Osteoblast (primary cell): ENCODE data around the gene PLA2G4B. TPM values are rescaled to one million over a fixed set of nuclear protein-coding genes. Genes with fewer than 3 reads are reported as not detected.

ENCODE experiments used
- DNase-seq: peaks from one replicate; pipeline ENCODE4 v3.0.0; 2011; ENCODE audit warnings: low spot score, mixed read lengths; ENCODE audit not compliant: insufficient read length; ENCODE audit errors: missing footprints
- H2AFZ ChIP-seq: 2 replicates; pipeline ENCODE4 v1.6.0; 2011; ENCODE audit warnings: mild to moderate bottlenecking, low read length
- H3K27ac ChIP-seq: 2 replicates; pipeline ENCODE4 v1.5.1; 2011; ENCODE audit warnings: mild to moderate bottlenecking, low read depth, low read length, moderate library complexity
- H3K27me3 ChIP-seq: 2 replicates; pipeline ENCODE4 v1.6.0; 2012; ENCODE audit warnings: mild to moderate bottlenecking, control low read depth, inconsistent platforms, low read length, moderate library complexity; ENCODE audit not compliant: insufficient read depth
- H3K36me3 ChIP-seq: 2 replicates; pipeline ENCODE4 v1.5.1; 2011; ENCODE audit warnings: mild to moderate bottlenecking, low read length, control low read depth, moderate library complexity; ENCODE audit not compliant: insufficient read depth
- H3K4me1 ChIP-seq: 2 replicates; pipeline ENCODE4 v1.5.1; 2011; ENCODE audit warnings: mild to moderate bottlenecking, low read length, control low read depth, moderate library complexity; ENCODE audit not compliant: insufficient read depth
- H3K4me2 ChIP-seq: 2 replicates; pipeline ENCODE4 v1.6.0; 2011; ENCODE audit warnings: mild to moderate bottlenecking, low read length; ENCODE audit not compliant: insufficient read depth
- H3K4me3 ChIP-seq: fragments of 200-600 bp; sonication (generic); 3 replicates; pipeline ENCODE4 v1.5.1; 2012; ENCODE audit warnings: mild to moderate bottlenecking, low read length, inconsistent platforms; ENCODE audit not compliant: insufficient read depth
- H3K79me2 ChIP-seq: 2 replicates; pipeline ENCODE4 v1.6.0; 2012; ENCODE audit warnings: mild to moderate bottlenecking, low read length, control low read depth, inconsistent platforms; ENCODE audit not compliant: insufficient read depth
- H3K9me3 ChIP-seq: 2 replicates; pipeline ENCODE4 v1.5.1; 2011; ENCODE audit warnings: low read depth, low read length, control low read depth
- H4K20me1 ChIP-seq: 2 replicates; pipeline ENCODE4 v1.6.0; 2012; ENCODE audit warnings: mild to moderate bottlenecking, low read length, control low read depth; ENCODE audit not compliant: insufficient read depth
- CTCF ChIP-seq: IDR thresholded peaks from 2 replicates; pipeline ENCODE4 v1.5.1; 2011; ENCODE audit warnings: mild to moderate bottlenecking, low read depth, low read length, moderate library complexity; ENCODE audit errors: extremely low read depth
- total RNA-seq: library from RNA; depleted of rRNA; stranded (reverse); fragments of >200 nt; gene quantifications from 2 replicates; pipeline ENCODE4 v1.2.3, GENCODE V29; 2012

The PLA2G4B gene
- total RNA-seq, 1 donor, result 0.72 TPM

GRCh38 chr15:41817327-41817726 lies 21.3 kb upstream of the PLA2G4B start:
- H3K9me3 ChIP-seq, result no peaks in the 10 kb centered on the region

GRCh38 chr15:41817781-41818180 lies 20.9 kb upstream of the PLA2G4B start:
- H3K4me3 ChIP-seq, result no peak overlapping the region
- no peak overlapping the region for H3K27ac ChIP-seq
- no peaks in the 10 kb centered on the region for H3K4me1 ChIP-seq
- H3K9me3 ChIP-seq, result no peaks in the 10 kb centered on the region
- H3K79me2 ChIP-seq, result no peaks in the 10 kb centered on the region
- peaks cover 72% of the 10 kb centered on the region for H3K36me3 ChIP-seq
- no peak for TF ChIP-seq CTCF
- DNase-seq, result peak; percentile 76
- H2AFZ ChIP-seq, result no peak overlapping the region
- no peaks in the 10 kb centered on the region for H4K20me1 ChIP-seq
- H3K27me3 ChIP-seq, result no peaks in the 10 kb centered on the region
- H3K4me2 ChIP-seq, result no peak overlapping the region

More at GRCh38 chr15:41817327-41817726, 21.3 kb upstream of the PLA2G4B start:
- Histone ChIP-seq H3K36me3 (peaks cover 73% of the 10 kb centered on the region), H3K4me3 (no peak overlapping the region), H3K79me2 (no peaks in the 10 kb centered on the region), H4K20me1 (no peaks in the 10 kb centered on the region), H3K4me2 (no peak overlapping the region), H3K27me3 (no peaks in the 10 kb centered on the region), H2AFZ (no peak overlapping the region), H3K4me1 (no peaks in the 10 kb centered on the region), H3K27ac (no peak overlapping the region)
- DNase-seq, result no peak
- TF ChIP-seq CTCF, result no peak

- Histone ChIP-seq H3K27ac (no peak overlapping the region), H3K79me2 (no peaks in the 10 kb centered on the region), H3K4me2 (no peak overlapping the region), H2AFZ (no peak overlapping the region), H3K27me3 (no peaks in the 10 kb centered on the region), H3K4me3 (no peak overlapping the region), H4K20me1 (no peaks in the 10 kb centered on the region), H3K9me3 (no peaks in the 10 kb centered on the region), H3K36me3 (peaks cover 68% of the 10 kb centered on the region), H3K4me1 (no peaks in the 10 kb centered on the region)
- TF ChIP-seq CTCF, result no peak
- DNase-seq, result peak; percentile 81
These were observed 19.1 kb upstream of the PLA2G4B start for GRCh38 chr15:41819455-41820050.

GRCh38 chr15:41820791-41821423 lies 17.7 kb upstream of the PLA2G4B start:
- peak; percentile 55 for DNase-seq
- no peaks in the 10 kb centered on the region for H3K79me2 ChIP-seq
- peaks cover 61% of the 10 kb centered on the region for H3K36me3 ChIP-seq
- H3K4me1 ChIP-seq, result no peaks in the 10 kb centered on the region
- no peak for TF ChIP-seq CTCF
- H3K4me3 ChIP-seq, result no peak overlapping the region
- no peak overlapping the region for H3K27ac ChIP-seq
- H3K27me3 ChIP-seq, result no peaks in the 10 kb centered on the region
- no peak overlapping the region for H2AFZ ChIP-seq
- H3K9me3 ChIP-seq, result no peaks in the 10 kb centered on the region
- no peak overlapping the region for H3K4me2 ChIP-seq
- H4K20me1 ChIP-seq, result no peaks in the 10 kb centered on the region
